CD4-positive, alpha-beta T cell (primary cell): Measurements from ENCODE around the gene NXPH4. TPM values are rescaled to one million over a fixed set of nuclear protein-coding genes. Genes with fewer than 3 reads are reported as not detected.

Experiments
- ATAC-seq: fragments of 200-7000 bp; cut with Tn5 transposase; one replicate; pipeline ENCODE4 v1.10.0; 2022; ENCODE audit warnings: mild to moderate bottlenecking; ENCODE audit not compliant: poor library complexity
- CTCF ChIA-PET: fragments of 350-600 bp; sonication (Branson Sonifier 250); formaldehyde crosslinking; loops from one replicate; lab custom pipeline; 2021; ENCODE audit warnings: antibody characterized with exemption, inconsistent platforms; lab: Charles Lee
- POLR2A ChIA-PET: fragments of 350-600 bp; sonication (Branson Sonifier 250); formaldehyde crosslinking; loops from one replicate; lab custom pipeline; 2021; ENCODE audit warnings: antibody characterized with exemption, inconsistent platforms; lab: Charles Lee
- DNase-seq, 14 experiments: peaks; one replicate each; pipeline ENCODE4 v3.0.0-alpha.2; 2013 to 2020; ENCODE audit warnings: mixed read lengths in 2 of 14
- H3K27ac ChIP-seq, 2 donors: one replicate each; pipeline versions ENCODE4 v1.5.1 to v1.7.0; 2013; ENCODE audit warnings: low read length in 2 of 2, low read depth in 1 of 2, mild to moderate bottlenecking in 1 of 2
- H3K27me3 ChIP-seq, 2 experiments: 1 replicate in 1 of 2; 2 replicates in 1 of 2; pipeline versions ENCODE4 v1.6.1 to v1.7.0; 2013; ENCODE audit warnings: low read length in 2 of 2, control low read depth in 1 of 2, mild to moderate bottlenecking in 1 of 2, moderate library complexity in 1 of 2; ENCODE audit not compliant: insufficient read depth in 2 of 2, control insufficient read depth in 1 of 2
- H3K36me3 ChIP-seq: one replicate; pipeline ENCODE4 v1.6.1; 2013; ENCODE audit warnings: low read length, control low read depth; ENCODE audit not compliant: insufficient read depth
- H3K4me1 ChIP-seq: one replicate; pipeline ENCODE4 v1.6.1; 2013; ENCODE audit warnings: low read length, control low read depth; ENCODE audit not compliant: insufficient read depth
- H3K4me3 ChIP-seq: one replicate; pipeline ENCODE4 v1.5.1; 2013; ENCODE audit warnings: mild to moderate bottlenecking, low read length, moderate library complexity
- H3K9me3 ChIP-seq, 2 experiments: 1 replicate in 1 of 2; 2 replicates in 1 of 2; pipeline versions ENCODE4 v1.6.1 to v1.7.0; 2013; ENCODE audit warnings: low read length in 2 of 2, mild to moderate bottlenecking in 2 of 2, control low read depth in 1 of 2, moderate library complexity in 1 of 2; ENCODE audit not compliant: control insufficient read depth in 1 of 2, insufficient read depth in 1 of 2
- H3K27ac Mint-ChIP-seq: one replicate; pipeline ENCODE4 v1.8.0; 2020; ENCODE audit warnings: mixed read lengths
- H3K27me3 Mint-ChIP-seq: one replicate; pipeline ENCODE4 v1.8.0; 2021; ENCODE audit warnings: mixed read lengths
- H3K36me3 Mint-ChIP-seq: one replicate; pipeline ENCODE4 v1.8.0; 2021; ENCODE audit warnings: low read depth, mixed read lengths
- H3K4me1 Mint-ChIP-seq: one replicate; pipeline ENCODE4 v1.8.0; 2021; ENCODE audit warnings: low read depth, mixed read lengths
- H3K4me3 Mint-ChIP-seq: one replicate; pipeline ENCODE4 v1.8.0; 2020; ENCODE audit warnings: mild to moderate bottlenecking, mixed read lengths
- H3K9me3 Mint-ChIP-seq: one replicate; pipeline ENCODE4 v1.8.0; 2020; ENCODE audit warnings: mixed read lengths
- CTCF ChIP-seq: fragments of 200-600 bp; IDR thresholded peaks from one replicate; pipeline ENCODE4 v1.8.0; 2022; ENCODE audit warnings: antibody characterized with exemption, mild to moderate bottlenecking
- intact Hi-C, 2 experiments: fragments of 100-400 bp; cut with DNase I in 1 of 2; cut with micrococcal nuclease in 1 of 2; formaldehyde crosslinking; loops; one replicate each; pipeline versions ENCODE4 v1.15.1 to v1.9.0; 2023 to 2025; cut with DNase I, micrococcal nuclease
- total RNA-seq, 174 experiments: library from RNA in 2 of 174; stranded (reverse) in 2 of 174; gene quantifications; one replicate each; pipeline ENCODE4 v1.2.3 and lab custom pipeline; 2021 to 2026

Gene NXPH4
- total RNA-seq, 2 experiments from 2014 or later: not detected

DNA sequence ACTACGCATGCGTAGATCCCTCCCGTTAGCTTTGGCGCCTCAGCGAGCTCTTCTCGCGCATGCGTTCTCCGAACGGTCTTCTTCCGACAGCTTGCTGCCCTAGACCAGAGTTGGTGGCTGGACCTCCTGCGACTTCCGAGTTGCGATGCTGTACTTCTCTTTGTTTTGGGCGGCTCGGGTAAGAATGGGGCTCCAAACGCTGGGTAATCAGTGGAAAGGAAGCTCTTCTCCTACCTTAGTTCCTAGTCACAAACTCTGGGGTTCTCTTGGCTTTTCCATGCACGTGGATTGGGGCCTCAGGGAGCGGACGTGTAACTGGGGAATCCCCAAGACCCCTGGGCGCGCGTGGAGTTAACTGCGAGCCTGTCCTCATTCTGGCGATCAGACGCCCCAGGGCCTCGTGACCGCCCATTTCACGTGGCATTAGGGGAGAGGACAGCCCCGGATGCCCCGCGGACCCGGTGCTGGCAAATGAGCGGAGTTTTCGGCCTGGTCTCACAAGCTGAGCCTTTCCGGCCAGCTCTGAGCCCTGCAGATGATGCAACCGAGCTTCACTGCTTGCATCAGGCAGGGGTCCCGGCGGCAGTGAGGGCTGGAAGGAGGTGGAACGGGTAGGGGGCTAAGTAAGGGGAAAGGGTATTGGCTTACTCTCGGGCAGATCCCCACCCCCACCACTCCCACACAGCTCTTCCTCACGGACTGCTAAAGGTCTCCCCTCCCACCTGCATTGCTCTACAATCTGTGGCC, 13.2 kb downstream of the NXPH4 start, which contains the start of gene SHMT2:
TSS of gene SHMT2 (plus strand) at position 78 of the 747 bp plus-strand sequence. CDS start at position 146, 68 bp downstream.
- Histone ChIP-seq H3K27me3 (peaks cover 16 to 23% of the 10 kb centered on the region in 2 experiments), H3K9me3 (peaks cover 0 to 11% of the 10 kb centered on the region in 2 experiments), H3K4me3 (peak within 1 kb of the TSS; percentile 98), H3K36me3 (peaks cover 36% of the 10 kb centered on the region), H3K27ac (peak within 1 kb of the TSS; percentile 19 to 35), H3K4me1 (peaks cover 65% of the 10 kb centered on the region)
- POLR2A ChIA-PET: interaction anchor here (1.0 to 2.7 kb wide), 10 partner anchors 8 to 231 kb away, joined by 3 to 48 read pairs (median 6); partner anchors contain the start of genes NXPH4 and STAT6
- CTCF ChIA-PET: interaction anchor here (2.2 to 8.3 kb wide), 3 partner anchors 8 to 16 kb away, joined by 21 to 127 read pairs (median 24); a partner anchor contains a TSS
- H3K9me3 Mint-ChIP-seq: no peaks in the 10 kb centered on the region
- H3K27ac Mint-ChIP-seq: peak within 1 kb of the TSS; percentile 76
- no peak for TF ChIP-seq CTCF
- peak; percentile 81 to 97 (median 90) for DNase-seq
- ATAC-seq: peak; percentile 55
- H3K4me1 Mint-ChIP-seq: peaks cover 63% of the 10 kb centered on the region
- peaks cover 29% of the 10 kb centered on the region for H3K27me3 Mint-ChIP-seq
- intact Hi-C loops: loop anchor here (1.0 to 5.0 kb wide), 2 partner anchors 9 to 148 kb away; no protein-coding TSS in a partner anchor
- H3K4me3 Mint-ChIP-seq: peak within 1 kb of the TSS; percentile 93
- H3K36me3 Mint-ChIP-seq: peaks cover 47% of the 10 kb centered on the region

GRCh38 chr12:57230381-57231155, 14.0 kb downstream of the NXPH4 start:
- Histone ChIP-seq H3K36me3 (peaks cover 39% of the 10 kb centered on the region), H3K27me3 (peaks cover 10 to 21% of the 10 kb centered on the region in 2 experiments), H3K9me3 (peaks cover 0 to 5% of the 10 kb centered on the region in 2 experiments), H3K4me1 (peaks cover 63% of the 10 kb centered on the region), H3K27ac (no peak overlapping the region), H3K4me3 (peak overlapping the region; percentile 98)
- no peak for DNase-seq
- no peak for TF ChIP-seq CTCF
- POLR2A ChIA-PET: interaction anchor here (1.3 to 2.7 kb wide), 5 partner anchors 9 to 161 kb away, joined by 3 to 48 read pairs (median 11); no protein-coding TSS in a partner anchor
- intact Hi-C loops: loop anchor here in 1 of 2 experiments (5.0 kb wide), 1 partner anchor 148 kb away; no protein-coding TSS in a partner anchor
- peaks cover 22% of the 10 kb centered on the region for H3K27me3 Mint-ChIP-seq
- H3K4me3 Mint-ChIP-seq: peak overlapping the region; percentile 93
- CTCF ChIA-PET: interaction anchor here (2.2 to 8.3 kb wide), 3 partner anchors 8 to 16 kb away, joined by 21 to 127 read pairs (median 24); a partner anchor contains a TSS
- H3K4me1 Mint-ChIP-seq: peaks cover 59% of the 10 kb centered on the region
- no peaks in the 10 kb centered on the region for H3K9me3 Mint-ChIP-seq
- peaks cover 48% of the 10 kb centered on the region for H3K36me3 Mint-ChIP-seq
- H3K27ac Mint-ChIP-seq: no peak overlapping the region
- ATAC-seq: no peak
